Choroid plexus epithelial cell (primary cell): ENCODE results near the gene TMEM53.

Experiments used
- DNase-seq: peaks from one replicate; pipeline ENCODE4 v3.0.0-alpha.2; 2010; ENCODE audit warnings: low read depth
- H3K4me3 ChIP-seq: 2 replicates; pipeline ENCODE4 v1.5.1; 2011; ENCODE audit warnings: low read depth, mild to moderate bottlenecking, control low read depth, low read length, moderate library complexity
- TF ChIP-seq, protein P1 (sequence below): conservative IDR thresholded peaks from 2 replicates; pipeline ENCODE4 v1.5.1; 2011; ENCODE audit warnings: low read depth, mild to moderate bottlenecking, control low read depth, inconsistent platforms, low read length, moderate library complexity

Gene TMEM53

DNA sequence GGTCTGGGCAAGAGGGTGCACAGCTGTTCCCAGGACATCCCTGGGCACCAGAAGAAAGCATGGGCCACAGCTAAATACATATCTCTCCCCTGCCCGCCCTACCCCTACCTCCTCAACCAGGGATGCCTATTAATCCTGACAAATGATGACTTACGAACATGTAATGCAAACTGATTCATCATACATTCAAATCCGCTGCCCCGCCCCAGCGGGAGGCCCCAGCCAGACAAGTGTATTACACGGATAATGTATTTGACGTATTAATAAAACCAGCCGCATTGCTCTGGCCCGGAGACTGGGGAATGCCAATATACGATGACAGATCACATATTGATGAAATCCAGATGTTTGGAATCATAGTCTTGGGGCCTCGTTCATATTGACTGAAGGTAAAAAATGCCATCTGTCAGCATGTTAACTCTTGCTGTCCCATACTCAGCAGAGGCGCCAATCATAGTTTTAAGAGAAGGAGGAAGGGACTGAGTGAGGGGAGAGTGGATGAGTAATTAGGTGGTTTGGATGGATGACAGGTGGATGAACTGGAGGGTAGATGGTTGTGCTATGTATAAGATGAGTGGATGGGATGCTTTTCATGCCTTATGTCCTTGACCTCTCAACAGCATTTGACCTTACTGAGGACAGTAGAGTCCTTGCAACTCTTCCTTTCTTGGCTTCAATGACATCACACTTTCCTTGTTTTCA lies 68.2 kb downstream of the TMEM53 start:
- TF ChIP-seq, protein P1, sequence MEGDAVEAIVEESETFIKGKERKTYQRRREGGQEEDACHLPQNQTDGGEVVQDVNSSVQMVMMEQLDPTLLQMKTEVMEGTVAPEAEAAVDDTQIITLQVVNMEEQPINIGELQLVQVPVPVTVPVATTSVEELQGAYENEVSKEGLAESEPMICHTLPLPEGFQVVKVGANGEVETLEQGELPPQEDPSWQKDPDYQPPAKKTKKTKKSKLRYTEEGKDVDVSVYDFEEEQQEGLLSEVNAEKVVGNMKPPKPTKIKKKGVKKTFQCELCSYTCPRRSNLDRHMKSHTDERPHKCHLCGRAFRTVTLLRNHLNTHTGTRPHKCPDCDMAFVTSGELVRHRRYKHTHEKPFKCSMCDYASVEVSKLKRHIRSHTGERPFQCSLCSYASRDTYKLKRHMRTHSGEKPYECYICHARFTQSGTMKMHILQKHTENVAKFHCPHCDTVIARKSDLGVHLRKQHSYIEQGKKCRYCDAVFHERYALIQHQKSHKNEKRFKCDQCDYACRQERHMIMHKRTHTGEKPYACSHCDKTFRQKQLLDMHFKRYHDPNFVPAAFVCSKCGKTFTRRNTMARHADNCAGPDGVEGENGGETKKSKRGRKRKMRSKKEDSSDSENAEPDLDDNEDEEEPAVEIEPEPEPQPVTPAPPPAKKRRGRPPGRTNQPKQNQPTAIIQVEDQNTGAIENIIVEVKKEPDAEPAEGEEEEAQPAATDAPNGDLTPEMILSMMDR = no peak

DNA sequence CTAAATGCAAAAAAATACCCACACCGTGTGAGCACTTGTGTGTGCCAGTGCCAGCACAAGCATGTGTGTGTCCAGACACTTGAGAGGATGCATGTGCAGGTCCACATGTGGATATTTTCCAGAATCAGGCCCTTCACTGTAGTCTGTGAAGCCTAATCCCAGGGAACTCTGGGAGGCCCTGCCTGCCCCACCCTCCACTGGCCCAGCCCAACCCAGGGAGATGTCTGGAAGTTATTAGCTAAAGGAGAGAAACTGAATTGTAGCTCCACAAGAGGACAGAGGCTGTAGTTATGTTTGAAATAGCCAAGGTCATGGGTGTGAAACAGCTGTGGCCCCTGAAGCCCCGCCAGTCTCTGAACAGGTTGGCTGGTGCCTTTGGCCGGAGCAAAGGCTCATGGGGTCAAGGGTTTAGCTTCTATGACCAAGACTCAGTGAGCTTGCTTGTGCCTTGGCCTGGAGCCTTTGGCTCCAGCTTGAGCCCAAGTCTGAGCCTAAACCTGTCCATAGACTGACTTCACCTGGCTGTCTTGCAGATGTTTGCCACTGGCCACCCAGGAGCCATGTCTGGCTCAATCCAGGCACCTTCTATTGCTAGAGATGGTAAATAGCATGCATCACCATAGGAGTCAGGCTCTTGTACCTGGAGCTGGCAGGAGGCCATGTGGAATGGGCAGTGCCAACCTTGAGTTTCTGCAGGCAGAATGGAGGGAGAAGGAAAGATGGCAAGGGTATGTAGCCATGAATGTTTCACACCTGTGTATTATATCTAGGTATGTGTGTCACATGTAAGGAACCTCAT lies 69.9 kb downstream of the TMEM53 start:
- DNase-seq = no peak
- TF ChIP-seq, protein P1 = no peak
- no peak overlapping the region for H3K4me3 ChIP-seq

More for the DNA sequence above, 68.2 kb downstream of the TMEM53 start:
- DNase-seq = no peak
- H3K4me3 ChIP-seq = no peak overlapping the region

DNA sequence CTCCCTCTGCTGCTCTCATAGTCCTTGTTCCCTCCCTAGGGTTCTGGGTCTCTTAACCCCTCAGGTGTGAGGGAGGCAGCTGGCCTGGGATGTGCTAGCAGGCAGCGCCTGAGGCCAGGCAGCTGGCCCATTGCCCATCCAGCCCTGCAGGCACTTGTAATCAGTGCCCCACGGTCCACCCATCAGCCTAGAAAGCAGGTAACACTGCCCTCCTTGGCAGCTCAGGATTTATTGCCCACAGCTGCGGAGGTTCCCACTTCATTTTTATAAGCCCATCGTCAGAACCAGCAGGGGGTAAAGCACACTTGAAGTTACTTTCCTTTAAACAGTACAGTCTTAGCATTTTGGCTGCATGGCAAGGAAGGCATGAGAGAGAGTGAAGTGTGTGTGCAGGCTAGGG lies 70.6 kb downstream of the TMEM53 start:
- H3K4me3 ChIP-seq = no peak overlapping the region
- no peak for DNase-seq
- TF ChIP-seq, protein P1 = no peak
